CD14-positive monocyte (primary cell): ENCODE results near the gene GALNTL6. TPM values are rescaled to one million over a fixed set of nuclear protein-coding genes. Genes with fewer than 3 reads are reported as not detected.

Experiments
- DNase-seq, 3 donors: peaks; one replicate each; pipeline ENCODE4 v3.0.0-alpha.2; 2011 to 2022
- H2AFZ ChIP-seq: 2 replicates; pipeline ENCODE4 v1.6.0; 2012; ENCODE audit warnings: mild to moderate bottlenecking, low read depth, low read length, inconsistent platforms; ENCODE audit not compliant: insufficient read depth, poor library complexity, severe bottlenecking
- H3K27ac ChIP-seq, 2 donors: 1 replicate in 1 of 2; 2 replicates in 1 of 2; pipeline ENCODE4 v1.5.1; 2012 to 2013; ENCODE audit warnings: low read length in 2 of 2, control low read depth in 1 of 2, inconsistent platforms in 1 of 2, low read depth in 1 of 2, mild to moderate bottlenecking in 1 of 2
- H3K27me3 ChIP-seq, 2 donors: one replicate each; pipeline versions ENCODE4 v1.6.0 to v1.6.1; 2011 to 2013; ENCODE audit warnings: low read length in 2 of 2; ENCODE audit not compliant: control insufficient read depth in 2 of 2, insufficient read depth in 2 of 2
- H3K36me3 ChIP-seq, 2 donors: replicated peaks in 1 of 2; 1 replicate in 1 of 2; 2 replicates in 1 of 2; pipeline versions ENCODE4 v1.5.1 to v1.6.1; 2012 to 2013; ENCODE audit warnings: low read length in 2 of 2, control low read depth in 1 of 2, inconsistent platforms in 1 of 2, mild to moderate bottlenecking in 1 of 2; ENCODE audit not compliant: insufficient read depth in 2 of 2, control insufficient read depth in 1 of 2
- H3K4me1 ChIP-seq, 2 donors: 1 replicate in 1 of 2; 2 replicates in 1 of 2; pipeline versions ENCODE4 v1.5.1 to v1.6.1; 2012 to 2013; ENCODE audit warnings: low read length in 2 of 2, control low read depth in 1 of 2, inconsistent platforms in 1 of 2, mild to moderate bottlenecking in 1 of 2, moderate library complexity in 1 of 2; ENCODE audit not compliant: insufficient read depth in 2 of 2, control insufficient read depth in 1 of 2
- H3K4me2 ChIP-seq: replicated peaks from 2 replicates; pipeline ENCODE3; 2012; ENCODE audit warnings: low read length, moderate library complexity, mild to moderate bottlenecking; ENCODE audit not compliant: poor library complexity, severe bottlenecking; ENCODE audit errors: extremely low read depth
- H3K4me3 ChIP-seq, 3 experiments: fragments of 200-600 bp in 1 of 3; sonication (generic) in 1 of 3; replicated peaks in 1 of 3; 1 replicate in 2 of 3; 2 replicates in 1 of 3; pipeline ENCODE4 v1.5.1; 2011 to 2013; ENCODE audit warnings: low read length in 3 of 3, mild to moderate bottlenecking in 3 of 3, control low read depth in 2 of 3, low read depth in 2 of 3, inconsistent platforms in 1 of 3, moderate library complexity in 1 of 3
- H3K79me2 ChIP-seq: 2 replicates; pipeline ENCODE4 v1.6.0; 2012; ENCODE audit warnings: mild to moderate bottlenecking, control low read depth, inconsistent platforms, low read length, moderate library complexity; ENCODE audit not compliant: insufficient read depth
- H3K9ac ChIP-seq: 2 replicates; pipeline ENCODE4 v1.6.0; 2017; ENCODE audit warnings: low read length, mild to moderate bottlenecking; ENCODE audit not compliant: insufficient read depth, poor library complexity, severe bottlenecking
- H3K9me3 ChIP-seq, 2 donors: replicated peaks in 1 of 2; 1 replicate in 1 of 2; 2 replicates in 1 of 2; pipeline versions ENCODE4 v1.5.1 to v1.6.1; 2012 to 2013; ENCODE audit warnings: low read length in 2 of 2, control low read depth in 1 of 2; ENCODE audit not compliant: control insufficient read depth in 1 of 2, insufficient read depth in 1 of 2
- H4K20me1 ChIP-seq: 2 replicates; pipeline ENCODE4 v1.6.0; 2012; ENCODE audit warnings: mild to moderate bottlenecking, low read length, control low read depth, moderate library complexity; ENCODE audit not compliant: insufficient read depth
- H3K27ac Mint-ChIP-seq, 7 donors: one replicate each; pipeline ENCODE4 v1.8.0; 2020; ENCODE audit warnings: mild to moderate bottlenecking in 7 of 7, mixed read lengths in 7 of 7, moderate library complexity in 6 of 7, inconsistent platforms in 2 of 7
- H3K27me3 Mint-ChIP-seq, 3 donors: one replicate each; pipeline ENCODE4 v1.8.0; 2021 to 2022; ENCODE audit warnings: low read depth in 3 of 3, mild to moderate bottlenecking in 3 of 3, mixed read lengths in 3 of 3, moderate library complexity in 3 of 3, inconsistent platforms in 1 of 3
- H3K36me3 Mint-ChIP-seq, 2 donors: one replicate each; pipeline ENCODE4 v1.8.0; 2020; ENCODE audit warnings: mixed read lengths in 2 of 2, inconsistent platforms in 1 of 2, mild to moderate bottlenecking in 1 of 2
- H3K4me1 Mint-ChIP-seq: one replicate; pipeline ENCODE4 v1.8.0; 2020; ENCODE audit warnings: mild to moderate bottlenecking, mixed read lengths
- H3K4me3 Mint-ChIP-seq, 2 donors: one replicate each; pipeline ENCODE4 v1.8.0; 2020; ENCODE audit warnings: mild to moderate bottlenecking in 2 of 2, mixed read lengths in 2 of 2, moderate library complexity in 1 of 2
- H3K9me3 Mint-ChIP-seq, 7 donors: one replicate each; pipeline ENCODE4 v1.8.0; 2020 to 2022; ENCODE audit warnings: mixed read lengths in 7 of 7, mild to moderate bottlenecking in 6 of 7, moderate library complexity in 6 of 7, inconsistent platforms in 2 of 7
- WGBS: methylation state at CpG from one replicate; pipeline ENCODE4 v1.1.5; 2013; ENCODE audit warnings: missing lambda C conversion rate; ENCODE audit not compliant: insufficient coverage; 5-methylcytosine and 5-hydroxymethylcytosine counted together
- intact Hi-C, 2 donors: fragments of 100-400 bp; cut with micrococcal nuclease; formaldehyde crosslinking; loops; one replicate each; pipeline versions ENCODE4 v1.15.0 to v1.15.1; 2023
- polyA plus RNA-seq, 3 donors: library from polyadenylated mRNA; depleted of rRNA in 1 of 3; unstranded in 2 of 3; stranded (reverse) in 1 of 3; fragments of 300-500 nt in 2 of 3; fragments of >200 nt in 1 of 3; fragmentation: Illumina TruSeq in 2 of 3; gene quantifications; 1 replicate in 2 of 3; 2 replicates in 1 of 3; pipeline ENCODE4 v1.2.3, GENCODE V29; 2012 to 2021
- TF ChIP-seq, protein P1 (sequence below): fragments of 200-600 bp; IDR thresholded peaks from one replicate; pipeline ENCODE4 v1.8.0; 2022; ENCODE audit warnings: antibody characterized with exemption, mild to moderate bottlenecking

Gene GALNTL6
- polyA plus RNA-seq, 3 donors: 0.05 TPM; not detected in 2

DNA sequence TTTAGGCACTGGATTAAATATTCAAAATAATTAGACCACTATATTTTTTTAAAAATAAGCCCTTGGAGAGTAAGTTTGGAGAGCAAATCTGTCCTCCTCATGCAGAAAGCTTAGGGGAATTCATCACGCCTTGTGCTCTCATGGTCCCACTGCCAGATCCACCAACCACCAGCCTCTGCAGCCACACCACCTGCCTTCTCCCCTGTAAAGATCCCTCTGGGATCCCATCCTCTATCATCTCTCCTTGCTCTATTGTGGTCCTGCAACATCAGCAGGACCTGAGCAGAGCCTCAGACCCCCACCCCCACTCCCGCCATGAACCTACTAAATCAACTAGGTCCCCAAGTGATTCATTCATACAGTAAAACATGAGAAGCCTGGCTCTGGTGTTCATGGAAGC, 872.8 kb downstream of the GALNTL6 start:
- no peak for DNase-seq
- no peak overlapping the region for H2AFZ ChIP-seq
- Mint-ChIP-seq H3K27me3 (peaks cover 0 to 3% (median 0%) of the 10 kb centered on the region in 3 donors), H3K9me3 (peaks cover 0 to 6% (median 5%) of the 10 kb centered on the region in 7 donors), H3K27ac (no peak overlapping the region), H3K4me1 (no peaks in the 10 kb centered on the region), H3K36me3 (no peaks in the 10 kb centered on the region), H3K4me3 (no peak overlapping the region)
- H3K9me3 ChIP-seq: peaks cover 2 to 4% of the 10 kb centered on the region in 2 donors
- H3K79me2 ChIP-seq: no peaks in the 10 kb centered on the region
- intact Hi-C loops: no loop called here
- no peaks in the 10 kb centered on the region for H4K20me1 ChIP-seq
- no peak overlapping the region for H3K4me2 ChIP-seq
- no peak overlapping the region for H3K4me3 ChIP-seq
- H3K36me3 ChIP-seq: no peaks in the 10 kb centered on the region
- H3K27ac ChIP-seq: no peak overlapping the region
- no peaks in the 10 kb centered on the region for H3K4me1 ChIP-seq
- H3K27me3 ChIP-seq: no peaks in the 10 kb centered on the region
- TF ChIP-seq, protein P1, sequence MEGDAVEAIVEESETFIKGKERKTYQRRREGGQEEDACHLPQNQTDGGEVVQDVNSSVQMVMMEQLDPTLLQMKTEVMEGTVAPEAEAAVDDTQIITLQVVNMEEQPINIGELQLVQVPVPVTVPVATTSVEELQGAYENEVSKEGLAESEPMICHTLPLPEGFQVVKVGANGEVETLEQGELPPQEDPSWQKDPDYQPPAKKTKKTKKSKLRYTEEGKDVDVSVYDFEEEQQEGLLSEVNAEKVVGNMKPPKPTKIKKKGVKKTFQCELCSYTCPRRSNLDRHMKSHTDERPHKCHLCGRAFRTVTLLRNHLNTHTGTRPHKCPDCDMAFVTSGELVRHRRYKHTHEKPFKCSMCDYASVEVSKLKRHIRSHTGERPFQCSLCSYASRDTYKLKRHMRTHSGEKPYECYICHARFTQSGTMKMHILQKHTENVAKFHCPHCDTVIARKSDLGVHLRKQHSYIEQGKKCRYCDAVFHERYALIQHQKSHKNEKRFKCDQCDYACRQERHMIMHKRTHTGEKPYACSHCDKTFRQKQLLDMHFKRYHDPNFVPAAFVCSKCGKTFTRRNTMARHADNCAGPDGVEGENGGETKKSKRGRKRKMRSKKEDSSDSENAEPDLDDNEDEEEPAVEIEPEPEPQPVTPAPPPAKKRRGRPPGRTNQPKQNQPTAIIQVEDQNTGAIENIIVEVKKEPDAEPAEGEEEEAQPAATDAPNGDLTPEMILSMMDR: no peak
- 83% methylated on average over 1 of the region's 2 CpGs for WGBS
- no peak overlapping the region for H3K9ac ChIP-seq

DNA sequence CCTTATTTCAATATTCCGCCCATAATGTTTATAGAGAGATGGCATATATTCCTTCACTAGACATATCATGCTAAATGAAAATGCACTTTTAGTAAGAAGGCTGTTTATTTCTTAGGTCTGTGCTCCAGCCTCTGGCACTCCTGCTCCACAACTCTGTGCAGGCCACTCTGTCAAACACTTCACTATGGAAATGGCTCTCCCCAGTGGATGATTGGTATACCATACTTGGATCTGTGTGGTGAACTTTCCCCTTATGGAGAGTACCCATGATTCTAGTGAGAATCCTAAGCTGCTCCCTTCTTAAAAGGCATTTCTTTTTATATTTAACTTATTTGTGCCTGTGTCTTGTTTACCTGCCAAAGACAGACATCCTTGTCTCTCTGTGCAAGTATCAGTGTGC, 875.3 kb downstream of the GALNTL6 start:
- H3K4me2 ChIP-seq: no peak overlapping the region
- H2AFZ ChIP-seq: no peak overlapping the region
- no peaks in the 10 kb centered on the region for H3K79me2 ChIP-seq
- H3K27ac ChIP-seq: no peak overlapping the region
- H3K9ac ChIP-seq: no peak overlapping the region
- intact Hi-C loops: no loop called here
- H3K27me3 ChIP-seq: no peaks in the 10 kb centered on the region
- no peak overlapping the region for H3K4me3 Mint-ChIP-seq
- H3K9me3 Mint-ChIP-seq: peaks cover 4 to 12% (median 9%) of the 10 kb centered on the region in 7 donors
- no peak overlapping the region for H3K27ac Mint-ChIP-seq
- H4K20me1 ChIP-seq: no peaks in the 10 kb centered on the region
- no CpG with 5 or more reads among the region's 1 CpG for WGBS
- no peaks in the 10 kb centered on the region for H3K36me3 Mint-ChIP-seq
- H3K36me3 ChIP-seq: no peaks in the 10 kb centered on the region
- DNase-seq: no peak
- TF ChIP-seq, protein P1: no peak
- H3K4me1 ChIP-seq: no peaks in the 10 kb centered on the region
- H3K9me3 ChIP-seq: peaks cover 6 to 11% of the 10 kb centered on the region in 2 donors
- H3K4me1 Mint-ChIP-seq: no peaks in the 10 kb centered on the region
- peaks cover 0 to 3% (median 0%) of the 10 kb centered on the region in 3 donors for H3K27me3 Mint-ChIP-seq
- H3K4me3 ChIP-seq: no peak overlapping the region
